Vagina (tissue), 2 donors: ENCODE measurements around the gene CEBPE. TPM values are rescaled to one million over a fixed set of nuclear protein-coding genes. Genes with fewer than 3 reads are reported as not detected.
"Not testable (repeated sequence)": the region's sequence is repeated elsewhere in the genome, so short reads cannot be mapped to it uniquely, and the experiment has no call there.

Experiments used
- DNase-seq, 2 donors: peaks; one replicate each; pipeline ENCODE4 v3.0.0-alpha.2; 2017; ENCODE audit errors: extremely low spot score in 2 of 2
- H3K27ac ChIP-seq: fragments of 200-600 bp; sonication (generic); one replicate; pipeline ENCODE4 v1.5.1; 2019
- H3K27me3 ChIP-seq: fragments of 200-600 bp; sonication (generic); one replicate; pipeline ENCODE4 v1.5.1; 2019
- H3K36me3 ChIP-seq, 2 donors: fragments of 200-600 bp; sonication (generic); one replicate each; pipeline ENCODE4 v1.5.1; 2017 to 2019
- H3K4me1 ChIP-seq: fragments of 200-600 bp; sonication (generic); one replicate; pipeline ENCODE4 v1.5.1; 2019
- H3K4me3 ChIP-seq, 2 donors: fragments of 200-600 bp; sonication (generic); 1 replicate in 1 of 2; 2 replicates in 1 of 2; pipeline ENCODE4 v1.5.1; 2016 to 2019
- H3K9me3 ChIP-seq: fragments of 200-600 bp; sonication (generic); one replicate; pipeline ENCODE4 v1.5.1; 2019
- CTCF ChIP-seq, 3 experiments: fragments of 450-650 bp in 2 of 3; fragments of 200-600 bp in 1 of 3; sonication (generic) in 1 of 3; IDR thresholded peaks; one replicate each; pipeline ENCODE4 v1.5.1; 2017 to 2019; ENCODE audit warnings: antibody characterized with exemption in 3 of 3, mild to moderate bottlenecking in 2 of 3, moderate library complexity in 2 of 3
- POLR2A ChIP-seq, 2 donors: fragments of 450-650 bp; IDR thresholded peaks; one replicate each; pipeline ENCODE4 v1.6.1; 2017; ENCODE audit warnings: antibody characterized with exemption in 2 of 2, mild to moderate bottlenecking in 2 of 2, moderate library complexity in 2 of 2
- POLR2AphosphoS5 ChIP-seq, 2 donors: sonication (generic); formaldehyde crosslinking; IDR thresholded peaks; one replicate each; pipeline ENCODE4 v1.9.0; 2017; ENCODE audit warnings: antibody characterized with exemption in 2 of 2, mild to moderate bottlenecking in 2 of 2, low read depth in 1 of 2; ENCODE audit not compliant: insufficient read depth in 1 of 2
- intact Hi-C: fragments of 100-400 bp; cut with DNase I; formaldehyde crosslinking; loops from one replicate; pipeline ENCODE4 v1.15.1; 2023
- total RNA-seq: library from RNA; depleted of rRNA; stranded (reverse); fragments of >200 nt; gene quantifications from one replicate; pipeline ENCODE4 v1.2.3, GENCODE V29; 2016

CEBPE gene
- total RNA-seq, 1 donor from 2014 or later: not detected

DNA sequence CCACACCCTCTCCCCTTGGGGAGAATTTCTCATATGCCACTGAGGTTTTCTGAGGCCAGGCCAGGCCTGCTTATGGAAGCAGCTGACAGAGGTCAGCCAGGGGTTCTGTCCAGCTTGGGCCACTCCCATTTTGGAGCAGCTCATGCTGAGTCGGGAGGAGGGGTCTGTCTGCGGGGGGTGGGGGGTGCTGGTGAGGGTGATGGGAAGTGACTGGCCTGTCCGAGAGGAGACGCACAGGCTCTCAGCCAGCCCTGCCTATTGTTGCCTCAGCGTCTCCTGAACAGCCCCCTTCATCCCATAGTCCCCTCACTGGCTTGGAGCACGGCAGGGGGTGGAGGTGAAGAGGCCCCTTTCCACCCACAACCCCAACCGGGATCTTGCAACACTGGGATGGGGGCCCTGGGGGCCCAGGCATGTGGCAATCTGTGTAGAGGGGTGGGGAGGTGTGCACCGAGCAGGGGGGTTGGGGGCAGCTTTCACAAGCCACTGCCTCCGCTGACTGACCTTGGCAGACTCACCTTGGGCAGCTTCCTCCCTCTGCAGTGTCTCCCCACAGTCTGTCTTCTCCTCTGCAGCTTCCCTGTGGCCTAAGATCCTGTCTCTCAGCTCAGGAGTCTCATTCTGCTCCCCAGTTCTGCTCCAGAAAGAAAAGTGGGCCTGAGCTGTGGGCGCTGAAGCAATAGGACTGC lies 5.5 kb downstream of the CEBPE start:
- Histone ChIP-seq H3K4me1 (no peaks in the 10 kb centered on the region), H3K4me3 (no peak overlapping the region), H3K27me3 (no peaks in the 10 kb centered on the region), H3K9me3 (no peaks in the 10 kb centered on the region), H3K27ac (no peak overlapping the region), H3K36me3 (no peaks in the 10 kb centered on the region)
- TF ChIP-seq POLR2AphosphoS5 (IDR thresholded peaks at IDR 0.05; ENCODE audit: insufficient read depth in 1 of 2, low read depth in 1 of 2) (no peak), POLR2A (IDR thresholded peaks at IDR 0.05) (no peak), CTCF (IDR thresholded peaks at IDR 0.05) (no peak)
- intact Hi-C loops: no loop called here
- DNase-seq: no peak

DNA sequence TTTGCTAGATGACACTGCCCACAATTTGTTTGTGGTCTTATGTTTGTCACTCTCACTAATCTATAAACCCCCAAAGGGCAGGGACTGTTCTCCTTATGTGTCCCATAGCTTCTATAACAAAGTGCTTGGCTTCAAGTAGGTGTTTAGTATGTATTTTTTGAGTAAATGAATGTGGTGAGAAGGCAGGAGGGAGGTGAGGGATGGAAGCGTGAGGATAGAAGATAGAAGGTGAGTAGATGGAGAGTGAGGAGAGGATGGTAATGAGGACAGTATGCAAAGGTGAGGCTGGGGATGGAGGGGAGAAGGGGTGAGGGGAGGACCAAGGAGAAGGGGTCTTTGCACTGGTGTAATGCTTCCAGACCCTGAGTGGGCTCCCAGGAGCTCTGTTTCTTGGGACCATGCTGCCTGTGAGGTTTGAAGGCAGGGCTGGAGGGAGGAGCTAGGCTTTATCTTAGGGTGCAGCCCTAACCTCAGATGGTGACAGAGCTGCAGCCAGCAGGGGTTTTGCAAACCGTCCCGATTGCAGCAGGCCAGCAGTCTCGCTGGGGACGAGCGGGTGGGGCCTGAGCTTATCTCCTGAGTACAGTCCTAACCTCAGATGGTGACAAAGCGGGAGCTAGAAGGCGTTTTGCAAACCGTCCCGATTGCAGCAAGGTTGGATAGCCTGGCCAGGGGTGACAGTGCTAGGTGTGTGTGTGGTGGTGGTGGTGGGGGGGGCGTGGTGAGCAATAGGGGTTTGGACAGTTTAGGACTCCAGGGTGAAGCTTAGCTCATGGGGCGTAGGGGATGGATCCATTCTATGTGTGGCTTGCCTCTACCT lies 6.5 kb downstream of the CEBPE start:
- intact Hi-C loops: no loop called here
- Histone ChIP-seq H3K9me3 (no peaks in the 10 kb centered on the region), H3K27me3 (no peaks in the 10 kb centered on the region), H3K27ac (no peak overlapping the region), H3K4me1 (no peaks in the 10 kb centered on the region), H3K36me3 (no peaks in the 10 kb centered on the region), H3K4me3 (no peak overlapping the region)
- DNase-seq: no peak
- TF ChIP-seq POLR2A (IDR thresholded peaks at IDR 0.05) (no peak), POLR2AphosphoS5 (IDR thresholded peaks at IDR 0.05; ENCODE audit: insufficient read depth in 1 of 2, low read depth in 1 of 2) (no peak), CTCF (IDR thresholded peaks at IDR 0.05) (no peak)

GRCh38 chr14:23110579-23111365 lies 8.3 kb downstream of the CEBPE start:
- DNase-seq: no peak
- Histone ChIP-seq H3K27ac (no peak overlapping the region), H3K27me3 (no peaks in the 10 kb centered on the region), H3K4me1 (no peaks in the 10 kb centered on the region), H3K4me3 (no peak overlapping the region), H3K9me3 (no peaks in the 10 kb centered on the region), H3K36me3 (no peaks in the 10 kb centered on the region)
- no peak for TF ChIP-seq POLR2A (IDR thresholded peaks at IDR 0.05)
- no peak for TF ChIP-seq POLR2AphosphoS5 (IDR thresholded peaks at IDR 0.05; ENCODE audit: insufficient read depth in 1 of 2, low read depth in 1 of 2)
- no peak for TF ChIP-seq CTCF (IDR thresholded peaks at IDR 0.05)
- intact Hi-C loops: no loop called here

DNA sequence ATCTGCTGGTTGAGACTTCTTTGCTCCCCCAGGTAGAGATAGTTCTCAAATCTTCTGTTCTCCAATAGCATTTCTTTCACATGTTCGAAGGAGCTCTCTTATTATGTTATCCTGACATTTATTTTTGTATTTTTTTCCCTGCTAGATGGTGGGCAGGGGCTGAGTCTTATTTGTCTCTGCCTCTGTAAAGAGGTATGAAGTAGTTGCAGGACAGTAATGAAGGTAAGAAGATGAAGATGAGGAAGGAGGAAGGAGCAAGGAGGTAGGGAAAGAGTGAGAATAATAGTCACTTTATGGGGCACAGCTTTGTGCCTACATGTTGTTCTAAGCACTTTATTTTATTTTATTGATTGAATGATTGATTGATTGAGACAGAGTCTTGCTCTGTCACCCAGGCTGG lies 9.3 kb downstream of the CEBPE start:
- Histone ChIP-seq H3K9me3 (no peaks in the 10 kb centered on the region), H3K36me3 (no peaks in the 10 kb centered on the region), H3K27ac (no peak overlapping the region), H3K4me1 (no peaks in the 10 kb centered on the region), H3K4me3 (no peak overlapping the region), H3K27me3 (no peaks in the 10 kb centered on the region)
- TF ChIP-seq CTCF (IDR thresholded peaks at IDR 0.05) (no peak), POLR2AphosphoS5 (IDR thresholded peaks at IDR 0.05; ENCODE audit: insufficient read depth in 1 of 2, low read depth in 1 of 2) (no peak), POLR2A (IDR thresholded peaks at IDR 0.05) (no peak)
- intact Hi-C loops: no loop called here
- no peak for DNase-seq

- H3K27ac ChIP-seq, H3K36me3 ChIP-seq, H3K9me3 ChIP-seq, H3K27me3 ChIP-seq, H3K4me3 ChIP-seq, H3K4me1 ChIP-seq, intact Hi-C loops, DNase-seq: not testable (repeated sequence)
These were observed 10.9 kb downstream of the CEBPE start for GRCh38 chr14:23108169-23108568.

DNA sequence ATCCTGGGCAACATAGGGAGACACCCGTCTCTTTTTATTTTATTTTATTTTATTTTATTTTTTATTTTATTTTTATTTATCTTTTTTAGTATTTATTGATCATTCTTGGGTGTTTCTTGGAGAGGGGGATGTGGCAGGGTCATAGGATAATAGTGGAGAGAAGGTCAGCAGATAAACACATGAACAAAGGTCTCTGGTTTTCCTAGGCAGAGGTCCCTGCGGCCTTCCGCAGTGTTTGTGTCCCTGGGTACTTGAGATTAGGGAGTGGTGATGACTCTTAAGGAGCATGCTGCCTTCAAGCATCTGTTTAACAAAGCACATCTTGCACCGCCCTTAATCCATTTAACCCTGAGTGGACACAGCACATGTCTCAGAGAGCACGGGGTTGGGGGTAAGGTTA lies 11.4 kb downstream of the CEBPE start:
- intact Hi-C loops, H3K36me3 ChIP-seq: not testable (repeated sequence)

More for the DNA sequence above, 11.4 kb downstream of the CEBPE start:
- H3K27ac ChIP-seq, H3K4me3 ChIP-seq, H3K4me1 ChIP-seq, DNase-seq, H3K9me3 ChIP-seq, H3K27me3 ChIP-seq: not testable (repeated sequence)
